ENCODE data around the gene ENOSF1.

Gene ENOSF1

GRCh38 chr18:708096-708495, 4.3 kb downstream of the ENOSF1 start:
- no peak for DNase-seq (ENCODE audit: extremely low read depth, low read depth)
- no peak overlapping the region for H3K4me3 ChIP-seq (replicated peaks; ENCODE audit: low read depth, low read length)
- TF ChIP-seq CTCF (IDR thresholded peaks at IDR 0.05; ENCODE audit: low read depth, low read length, missing control alignments) = no peak

GRCh38 chr18:706405-706804, 6.0 kb downstream of the ENOSF1 start:
- no peak for DNase-seq (ENCODE audit: extremely low read depth, low read depth)
- H3K4me3 ChIP-seq (replicated peaks; ENCODE audit: low read depth, low read length) = no peak overlapping the region
- no peak for TF ChIP-seq CTCF (IDR thresholded peaks at IDR 0.05; ENCODE audit: low read depth, low read length, missing control alignments)

- DNase-seq (ENCODE audit: extremely low read depth, low read depth) = no peak
- 0 out of 2 replicates have a peak overlapping the region, but pooled peaks have one; percentile 9 for H3K4me3 ChIP-seq (replicated peaks; ENCODE audit: low read depth, low read length)
- no peak for TF ChIP-seq CTCF (IDR thresholded peaks at IDR 0.05; ENCODE audit: low read depth, low read length, missing control alignments)
These were observed 9.0 kb downstream of the ENOSF1 start for GRCh38 chr18:703213-703967.

GRCh38 chr18:697800-698199, 14.6 kb downstream of the ENOSF1 start:
- no peak overlapping the region for H3K4me3 ChIP-seq (replicated peaks; ENCODE audit: low read depth, low read length)
- no peak for TF ChIP-seq CTCF (IDR thresholded peaks at IDR 0.05; ENCODE audit: low read depth, low read length, missing control alignments)
- no peak for DNase-seq (ENCODE audit: extremely low read depth, low read depth)

- no peak for DNase-seq (ENCODE audit: extremely low read depth, low read depth)
- TF ChIP-seq CTCF (IDR thresholded peaks at IDR 0.05; ENCODE audit: low read depth, low read length, missing control alignments) = no peak
- no peak overlapping the region for H3K4me3 ChIP-seq (replicated peaks; ENCODE audit: low read depth, low read length)
These were observed 15.4 kb downstream of the ENOSF1 start for GRCh38 chr18:697012-697411.

- no peak overlapping the region for H3K4me3 ChIP-seq (replicated peaks; ENCODE audit: low read depth, low read length)
- no peak for DNase-seq (ENCODE audit: extremely low read depth, low read depth)
- TF ChIP-seq CTCF (IDR thresholded peaks at IDR 0.05; ENCODE audit: low read depth, low read length, missing control alignments) = no peak
These were observed 18.8 kb downstream of the ENOSF1 start for GRCh38 chr18:693466-694187.
